CD4-positive, alpha-beta T cell treated with Interleukin-21 for 1 hour (primary cell): ENCODE results near the gene SUSD1.
A peak's percentile ranks its signal among the peaks of the same experiment; 100 is the strongest.

ENCODE experiments used
- DNase-seq: peaks from one replicate; pipeline ENCODE4 v3.0.0-alpha.2; 2020

SUSD1 gene

DNA sequence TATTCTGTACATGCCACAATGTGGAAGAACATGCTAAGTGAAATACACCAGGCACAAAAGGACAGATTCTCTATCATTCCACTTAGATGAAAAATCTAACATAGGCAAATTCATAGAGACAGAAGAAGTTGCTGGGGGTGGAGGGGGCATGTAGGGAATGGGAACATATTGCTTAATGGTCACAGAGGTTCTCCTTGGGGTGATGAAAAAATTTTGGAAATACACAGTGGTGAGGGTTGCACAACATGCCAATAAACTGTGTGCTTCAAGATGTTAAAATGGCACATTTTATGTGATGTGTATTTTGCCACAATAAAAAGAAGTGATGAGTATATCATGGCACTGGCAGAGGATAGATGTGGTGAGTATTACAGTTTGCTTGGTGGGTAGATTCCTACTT is 111.9 kb downstream of the SUSD1 start:
- no peak for DNase-seq

DNA sequence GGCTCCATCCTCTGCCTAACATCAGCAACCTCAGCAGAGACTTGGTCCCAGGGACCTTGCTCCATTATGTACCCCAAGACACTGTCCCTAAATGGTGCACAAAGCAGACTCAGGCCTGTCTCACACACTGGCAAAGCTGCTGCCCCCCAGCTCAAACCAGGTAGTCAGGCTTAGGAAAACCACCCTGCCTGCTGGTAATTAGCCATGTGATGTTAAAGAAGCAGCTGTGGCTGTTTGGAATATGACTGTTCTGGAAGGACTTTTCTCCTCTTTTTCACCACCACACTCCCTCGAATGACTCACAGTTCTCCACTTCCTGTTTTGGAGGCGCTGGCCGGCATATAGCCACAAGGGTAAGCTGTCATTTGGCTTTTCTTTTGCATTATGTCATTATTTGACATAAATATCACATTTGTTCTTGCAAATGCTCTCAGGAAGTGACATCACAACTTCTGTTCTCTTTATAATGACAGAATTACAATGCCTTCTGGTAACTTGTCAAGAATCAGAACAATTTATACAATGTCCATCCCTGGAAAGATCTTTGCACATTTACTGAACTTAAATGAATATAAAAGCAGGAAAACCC is 113.9 kb downstream of the SUSD1 start:
- peak; percentile 46 for DNase-seq

DNA sequence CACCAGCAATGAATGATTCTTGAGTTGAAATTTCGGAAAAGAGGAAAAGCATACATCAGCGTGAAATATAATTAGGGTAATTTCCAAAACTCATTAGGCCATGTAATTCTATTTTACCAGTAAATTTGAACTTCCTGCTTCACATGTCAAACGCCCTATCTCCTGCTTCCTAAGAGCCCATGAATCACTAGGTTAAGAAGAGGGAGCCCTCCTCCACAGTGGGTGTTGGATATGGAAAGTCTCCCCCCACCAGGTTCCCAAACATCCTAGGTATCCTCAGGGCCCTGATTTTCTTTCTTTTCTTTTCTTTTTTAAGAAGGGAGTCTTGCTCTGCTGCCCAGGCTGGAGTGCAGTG is 115.2 kb downstream of the SUSD1 start:
- no peak for DNase-seq

DNA sequence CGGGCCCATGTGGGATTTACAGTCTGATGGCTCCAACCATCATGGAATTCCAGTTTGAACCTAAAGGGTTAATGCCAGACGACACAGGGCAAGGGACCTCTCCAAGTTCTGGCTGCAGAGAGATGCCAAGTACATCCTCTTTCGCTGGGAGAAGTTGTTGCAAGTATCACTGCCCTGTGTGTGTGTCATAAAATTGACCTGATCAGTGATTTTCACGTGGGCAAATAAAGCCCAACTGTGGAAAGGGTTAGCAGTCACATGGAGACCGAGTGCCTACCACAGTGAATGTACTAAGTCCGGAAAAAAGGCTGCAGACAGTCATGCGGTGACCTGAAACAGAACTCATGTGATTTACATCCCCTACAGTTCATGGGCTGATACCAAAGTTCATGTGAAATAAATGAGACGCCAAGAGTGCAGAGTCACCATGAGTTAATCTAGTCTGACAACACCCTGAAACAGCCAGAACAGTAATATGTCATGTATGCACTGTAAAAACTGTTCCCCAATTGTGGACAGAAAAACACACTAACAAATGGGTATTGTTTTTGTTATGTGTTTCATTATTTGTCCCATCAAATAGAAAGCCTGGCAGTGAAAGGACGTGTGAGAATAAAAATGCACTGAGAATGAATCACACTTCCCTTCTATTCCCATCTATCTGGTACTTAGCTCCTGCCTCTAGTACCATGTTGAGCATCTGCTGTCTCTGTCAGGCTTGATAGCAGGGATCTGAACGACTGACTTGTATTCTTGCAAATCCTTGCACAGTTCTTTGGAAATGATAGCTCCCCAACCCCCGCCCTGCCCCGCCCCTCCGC is 115.7 kb downstream of the SUSD1 start:
- no peak for DNase-seq

DNA sequence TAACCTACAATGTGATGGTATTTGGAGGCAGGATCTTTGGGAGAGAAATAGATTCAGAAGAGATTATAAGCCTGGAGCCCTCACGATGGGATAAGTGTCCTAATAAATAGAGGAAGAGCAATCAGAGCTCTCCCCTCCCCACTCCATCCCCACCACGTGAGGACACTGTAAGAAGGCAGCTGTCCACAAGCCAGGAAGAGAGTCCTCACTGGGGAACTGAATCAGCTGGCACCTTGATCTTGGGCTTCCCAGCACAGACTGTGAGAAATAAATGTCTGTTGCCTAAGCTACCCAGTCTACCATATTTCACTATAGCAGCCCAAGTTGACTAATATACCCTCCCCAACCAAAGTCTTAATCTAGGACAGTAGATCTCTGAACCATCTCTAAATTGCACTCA is 118.1 kb downstream of the SUSD1 start:
- no peak for DNase-seq

DNA sequence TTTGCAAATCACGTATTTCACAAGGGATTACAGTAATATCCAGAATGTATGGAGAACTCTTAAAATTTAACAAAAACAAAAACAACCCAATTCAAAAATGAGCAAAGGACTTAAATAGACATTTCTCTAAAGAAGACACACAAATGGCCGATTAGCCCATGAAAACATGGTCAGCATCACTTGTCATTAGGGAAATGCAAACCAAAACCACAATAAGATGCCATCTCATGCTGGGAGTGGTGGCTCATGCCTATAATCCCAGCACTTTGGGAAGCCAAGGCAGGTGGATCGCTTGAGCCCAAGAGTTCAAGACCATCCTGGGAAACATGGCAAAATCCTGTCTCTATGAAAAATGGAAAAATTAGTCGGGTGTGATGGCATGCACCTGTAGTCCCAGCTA is 120.2 kb downstream of the SUSD1 start:
- DNase-seq, result no peak

DNA sequence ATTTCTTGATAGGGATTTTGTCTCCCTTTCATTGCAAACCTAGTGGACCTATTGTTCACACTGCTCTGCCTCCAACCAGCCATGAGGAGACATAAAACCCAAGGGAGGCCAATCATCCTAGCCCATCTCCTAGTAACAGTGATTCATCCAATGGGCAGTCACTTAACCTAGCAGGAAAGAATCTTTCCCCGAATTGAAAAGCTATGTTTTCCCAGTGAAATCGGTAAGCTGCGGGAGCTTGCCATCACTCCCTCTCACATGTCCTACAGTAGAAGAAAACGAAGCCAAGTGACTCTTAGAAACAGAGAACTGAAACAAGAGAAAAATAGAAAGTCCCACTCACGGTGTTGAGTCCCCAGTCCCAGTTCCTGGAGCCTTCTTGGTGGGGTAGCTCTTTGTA is 123.3 kb downstream of the SUSD1 start:
- DNase-seq, result no peak

DNA sequence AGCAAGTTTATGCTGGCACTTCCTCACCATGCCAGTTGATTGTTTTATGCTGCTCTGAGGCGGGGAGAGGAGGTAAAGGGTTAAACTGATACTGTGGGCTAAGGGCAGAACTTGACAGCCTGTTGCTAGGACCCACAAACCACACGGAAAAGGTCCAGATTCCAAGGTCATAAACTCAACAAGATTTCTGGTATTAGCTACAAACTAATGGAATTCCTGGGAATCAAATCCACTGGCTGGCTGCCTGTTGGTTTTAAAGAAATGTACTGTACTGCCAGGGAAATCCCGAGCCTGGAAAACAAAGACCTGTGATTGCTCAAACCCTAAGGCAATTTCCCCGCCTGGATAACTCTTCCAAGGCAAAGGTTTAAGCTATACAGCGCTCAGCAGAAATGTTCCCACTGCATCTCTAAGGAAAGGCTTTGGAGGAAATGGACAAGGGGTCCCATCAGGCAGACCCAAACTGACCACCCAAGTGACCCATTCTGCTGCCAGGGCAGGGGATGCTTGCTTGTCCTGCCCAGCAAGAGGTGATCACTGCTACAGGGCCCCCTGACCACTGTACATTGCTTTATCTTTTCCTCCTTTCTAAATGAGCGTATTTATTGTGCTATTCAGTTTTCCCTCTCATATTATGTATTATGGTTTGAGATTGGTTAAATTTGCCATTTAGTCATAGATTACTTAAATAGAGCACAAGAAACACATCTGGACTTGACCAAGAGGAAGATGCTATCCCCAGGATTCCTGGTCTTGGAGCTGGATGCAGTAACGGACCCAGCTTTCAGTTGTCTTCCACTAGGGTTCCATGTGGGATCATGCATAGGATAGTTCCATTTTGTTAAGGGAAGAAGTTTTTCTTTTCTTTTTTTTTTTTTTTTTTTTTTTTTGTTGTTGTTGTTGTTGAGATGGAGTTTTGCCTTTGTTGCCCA is 124.3 kb downstream of the SUSD1 start:
- DNase-seq, result no peak

DNA sequence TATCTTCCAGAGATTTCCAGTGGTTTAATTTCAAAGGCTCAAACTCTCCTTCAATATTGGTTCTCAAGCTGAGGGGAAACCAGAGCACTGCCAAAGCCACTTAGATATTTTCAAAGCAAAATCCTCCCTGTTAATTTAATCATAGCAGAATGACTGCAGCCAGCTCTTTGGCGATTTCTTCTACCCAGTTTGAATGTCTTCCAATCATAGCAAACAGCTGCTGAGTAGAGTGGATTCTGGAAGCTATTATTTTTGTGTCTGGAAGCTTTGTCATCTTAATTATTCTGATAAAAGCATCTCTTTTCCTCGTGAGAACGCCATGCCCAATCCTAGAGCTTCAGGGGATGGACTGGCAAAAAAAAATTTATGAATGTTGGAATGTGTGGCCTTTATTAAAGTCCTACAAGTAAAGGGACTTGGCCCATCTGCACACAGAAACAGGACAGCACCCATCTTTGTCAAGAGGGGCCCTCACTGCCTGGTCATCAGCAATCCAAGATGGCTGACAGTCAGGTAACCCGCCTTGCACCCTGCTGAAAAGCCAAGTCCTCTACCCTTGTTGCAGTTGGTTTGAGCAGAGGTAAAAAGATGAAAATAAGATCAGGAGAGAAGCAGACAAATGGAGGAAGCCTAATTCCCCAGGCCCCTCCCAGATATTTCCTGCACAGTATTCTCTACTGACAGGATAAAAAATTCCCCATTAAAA is 125.1 kb downstream of the SUSD1 start:
- DNase-seq, result no peak

DNA sequence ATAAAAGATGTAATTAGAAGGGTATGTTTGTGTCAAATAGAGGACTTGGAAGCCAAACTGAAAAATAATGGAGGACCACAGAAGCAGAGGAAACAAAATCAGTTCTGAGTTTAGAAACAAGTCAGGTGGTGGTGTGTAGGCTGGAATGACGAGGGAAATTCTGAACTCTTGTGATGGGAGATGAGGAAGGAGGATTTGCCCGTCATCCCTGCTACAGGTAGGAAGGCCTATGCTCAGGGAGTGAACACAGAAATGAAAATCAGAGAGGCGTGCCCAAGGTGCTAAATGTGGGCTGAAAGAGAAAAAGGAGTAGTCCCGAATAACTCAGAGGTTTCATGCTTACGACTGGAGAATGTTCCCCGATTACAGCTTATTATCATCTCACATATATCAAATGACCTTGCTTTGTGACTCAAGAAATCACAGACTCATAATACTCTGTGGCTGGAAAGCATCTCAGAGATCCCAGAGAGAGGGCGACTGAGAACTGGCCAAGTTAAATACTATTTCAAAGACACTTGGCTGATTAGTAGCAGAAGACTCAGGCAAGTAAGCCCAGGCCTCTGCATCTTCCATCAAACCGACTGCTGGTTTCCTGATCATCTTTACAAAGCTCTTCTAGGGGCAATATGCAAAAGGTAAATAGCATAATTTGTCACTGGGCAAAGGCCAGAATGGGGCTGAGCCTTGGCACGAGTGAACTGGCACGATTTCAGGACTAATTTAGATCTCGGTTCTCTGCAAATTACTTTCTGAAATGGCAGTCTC is 126.0 kb downstream of the SUSD1 start:
- DNase-seq, result no peak

DNA sequence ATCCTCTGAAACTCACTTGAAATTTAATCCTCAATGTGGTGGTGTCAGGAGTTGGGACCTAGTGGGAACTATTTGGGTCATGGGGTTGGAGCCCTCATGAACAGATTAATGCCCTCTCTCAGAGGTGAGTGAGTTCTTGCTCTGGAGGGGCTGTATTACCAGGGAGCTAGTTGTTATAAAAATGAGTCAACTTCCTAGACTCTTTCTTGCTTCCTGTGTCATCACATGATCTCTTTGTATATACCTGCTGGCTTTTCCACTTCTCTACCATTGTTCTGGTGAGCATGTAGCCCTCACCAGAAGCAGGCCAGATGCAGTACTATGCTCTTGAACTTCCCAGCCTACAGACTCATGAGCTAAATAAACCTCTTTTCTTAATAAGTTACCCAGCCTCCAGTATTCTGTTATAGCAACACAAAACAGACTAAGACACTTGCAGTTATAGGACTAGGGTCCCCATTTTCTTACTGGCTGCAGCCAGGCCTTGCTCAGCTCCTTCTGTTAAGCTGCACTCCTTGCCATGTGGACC is 127.5 kb downstream of the SUSD1 start:
- no peak for DNase-seq

DNA sequence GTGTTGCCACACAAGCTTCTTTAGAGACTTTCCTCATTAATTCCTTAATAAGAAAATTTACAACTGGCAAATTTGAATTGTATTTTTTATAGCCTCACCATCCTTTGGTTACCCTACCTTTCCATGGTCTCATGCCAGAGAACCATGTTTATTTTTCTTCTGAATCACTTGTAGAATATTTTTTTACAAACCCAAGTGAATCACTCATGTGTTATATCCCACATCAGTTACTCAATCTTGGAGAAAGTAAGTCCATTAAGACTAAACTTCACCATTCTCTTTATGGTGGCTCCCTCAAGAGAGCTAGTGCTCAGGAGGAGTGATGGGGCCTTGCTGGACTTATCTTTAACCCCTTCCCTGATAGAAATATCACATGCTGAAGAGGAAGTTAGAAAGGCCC is 128.9 kb downstream of the SUSD1 start:
- DNase-seq, result no peak

DNA sequence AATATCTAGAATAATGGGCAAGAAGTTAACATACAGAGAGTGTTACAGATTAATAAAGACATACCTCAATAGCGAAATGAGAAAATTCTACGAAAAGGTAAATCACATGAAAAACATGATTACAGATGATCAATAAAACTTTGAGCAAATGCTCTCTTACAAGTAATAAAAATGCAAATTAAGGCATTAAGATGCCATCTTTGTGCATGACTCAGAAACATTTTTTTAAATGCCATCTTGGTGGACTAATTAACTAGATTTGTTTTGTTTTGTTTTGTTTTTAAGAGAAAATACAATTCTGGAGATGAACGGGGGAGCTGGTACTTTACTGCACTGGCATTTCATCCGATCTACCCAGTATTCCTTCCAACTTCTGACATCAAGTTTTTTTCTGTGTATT is 130.2 kb downstream of the SUSD1 start:
- no peak for DNase-seq

DNA sequence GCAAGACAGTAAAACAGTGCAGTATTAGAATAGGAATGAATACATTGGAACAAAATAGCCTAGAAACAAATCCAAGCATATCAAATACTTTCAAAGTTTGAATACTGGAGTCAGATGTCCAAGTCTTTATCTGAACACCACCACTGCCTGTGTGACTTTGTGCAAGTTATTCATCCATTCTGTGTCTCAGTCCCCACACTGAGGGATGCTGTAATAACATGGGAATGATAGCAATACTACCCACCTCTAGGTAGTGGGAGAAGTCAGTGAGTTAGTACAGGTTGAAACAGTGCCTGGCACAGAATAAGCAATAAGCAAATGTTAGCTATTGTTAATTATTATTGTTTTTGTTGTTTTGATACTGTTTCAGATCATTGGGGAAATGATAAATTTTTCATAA is 130.9 kb downstream of the SUSD1 start:
- no peak for DNase-seq

DNA sequence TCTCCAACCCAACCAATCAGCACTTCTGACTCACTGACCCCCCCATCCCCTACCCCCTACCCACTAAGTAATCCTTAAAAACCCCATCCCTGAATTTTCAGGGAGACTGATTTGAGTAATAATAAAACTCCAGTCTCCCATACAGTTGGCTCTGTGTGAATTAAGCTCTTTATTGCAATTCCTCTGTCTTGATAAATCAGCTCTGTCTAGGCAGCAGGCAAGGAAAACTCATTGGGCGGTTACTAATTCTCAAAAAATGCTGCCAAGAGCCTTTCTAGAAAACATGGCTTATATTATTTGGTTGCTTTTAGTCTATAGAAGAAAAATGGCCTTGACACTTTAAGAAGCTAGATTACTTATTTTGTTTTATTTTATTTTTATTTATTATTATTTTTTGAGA is 131.7 kb downstream of the SUSD1 start:
- DNase-seq, result no peak

DNA sequence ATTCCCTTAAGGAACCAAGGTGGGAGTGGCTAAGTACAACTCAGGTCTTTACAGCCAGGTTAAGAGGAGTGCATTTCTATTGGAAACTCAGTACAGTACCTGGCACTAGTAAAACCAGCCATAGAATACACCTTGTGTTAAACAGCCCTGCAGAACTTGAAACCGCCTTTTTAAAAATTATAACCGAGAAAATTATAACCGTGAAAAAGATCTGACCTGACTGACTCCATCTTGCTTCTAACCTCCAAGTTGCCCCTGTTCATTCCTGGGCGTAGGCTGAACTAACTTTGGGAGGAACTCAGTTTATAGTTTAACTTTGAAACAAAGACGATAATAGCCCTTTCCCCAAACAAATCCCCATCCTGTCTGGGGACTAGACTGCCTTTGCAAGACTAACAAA is 132.3 kb downstream of the SUSD1 start:
- DNase-seq, result no peak

DNA sequence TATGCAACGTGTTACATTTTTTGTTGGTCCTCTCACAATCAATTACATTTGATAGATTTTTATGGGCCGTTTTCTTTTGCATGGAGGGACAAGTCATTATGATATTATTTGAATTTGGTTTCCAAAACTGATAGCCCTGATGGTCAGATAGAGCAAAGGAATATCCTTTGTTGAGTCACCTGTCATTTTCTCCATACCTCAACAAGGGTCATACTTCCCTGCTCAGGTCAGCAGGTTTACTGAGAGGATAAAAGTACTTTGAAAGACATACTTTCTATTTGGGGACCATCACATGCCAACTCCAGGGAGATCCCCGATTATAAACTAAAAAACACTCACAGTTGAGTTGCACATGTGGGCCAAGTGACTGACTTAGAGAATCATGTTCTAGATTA is 132.9 kb downstream of the SUSD1 start:
- no peak for DNase-seq

DNA sequence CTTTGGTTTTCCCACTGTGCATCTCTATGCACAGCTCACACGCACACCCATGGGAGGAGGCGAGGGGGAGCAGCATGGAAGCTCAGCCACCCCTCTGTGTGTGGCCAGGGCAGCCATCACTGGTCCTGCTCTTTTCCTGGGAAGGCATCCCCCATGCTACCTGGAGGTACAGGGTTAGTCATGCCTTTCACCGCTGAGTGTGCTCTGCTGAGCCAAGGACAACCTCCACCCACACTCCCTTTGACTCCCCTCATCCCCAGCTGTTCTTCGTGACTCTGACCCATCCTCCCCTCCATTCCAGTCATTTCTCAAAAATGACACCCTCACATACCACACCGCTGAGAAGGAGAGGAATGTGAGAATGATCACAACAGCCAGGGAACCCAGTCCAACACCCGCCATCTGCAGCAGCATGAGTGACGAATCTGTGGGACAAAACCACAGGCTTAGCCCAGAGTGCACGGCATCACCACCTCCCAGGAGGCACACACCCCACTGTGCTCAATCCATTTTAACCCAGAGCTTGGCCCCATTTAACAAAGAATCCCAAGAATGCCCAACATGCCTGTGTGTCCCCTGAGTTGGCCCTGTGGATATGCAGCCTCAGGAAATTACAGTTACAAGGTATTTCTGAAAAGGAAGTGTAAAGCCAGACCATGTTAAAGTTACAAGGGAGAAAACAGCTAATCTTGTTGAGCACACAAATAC is 133.4 kb downstream of the SUSD1 start:
- DNase-seq, result no peak

DNA sequence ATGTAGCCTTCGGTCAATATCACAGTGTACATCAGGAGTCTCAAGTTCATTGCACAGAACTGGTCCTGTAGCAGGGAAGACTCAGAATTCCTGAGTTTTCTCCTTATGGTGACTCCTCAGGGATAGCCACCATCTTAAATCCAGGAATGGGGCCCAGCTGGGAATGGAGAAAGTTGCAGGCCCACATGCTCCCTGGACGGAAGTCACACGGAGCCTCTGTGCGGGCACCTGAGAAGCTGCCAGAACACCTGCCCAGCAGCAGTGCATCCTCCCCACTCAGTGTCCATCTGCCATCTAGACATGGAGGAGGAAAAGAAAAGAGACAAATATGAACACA is 133.9 kb downstream of the SUSD1 start:
- no peak for DNase-seq

DNA sequence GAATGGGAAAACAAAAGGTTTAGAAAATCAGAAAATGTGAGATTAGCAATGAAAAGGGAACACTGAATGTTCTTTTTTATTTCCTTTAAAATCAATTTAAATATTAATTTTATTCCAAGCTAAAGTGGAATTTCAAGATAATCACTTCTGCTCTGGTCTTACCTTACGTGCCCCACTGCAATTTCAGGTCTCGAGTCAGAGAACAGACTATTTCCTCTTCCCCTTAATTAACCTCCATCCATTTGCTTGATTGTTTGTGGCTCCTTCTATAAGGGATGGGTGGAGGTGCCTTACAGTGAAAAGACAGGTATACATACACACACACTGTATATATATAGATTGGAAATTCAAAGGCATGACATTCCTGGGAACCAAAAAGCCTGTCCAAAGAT is 137.1 kb downstream of the SUSD1 start:
- DNase-seq, result peak; percentile 10

DNA sequence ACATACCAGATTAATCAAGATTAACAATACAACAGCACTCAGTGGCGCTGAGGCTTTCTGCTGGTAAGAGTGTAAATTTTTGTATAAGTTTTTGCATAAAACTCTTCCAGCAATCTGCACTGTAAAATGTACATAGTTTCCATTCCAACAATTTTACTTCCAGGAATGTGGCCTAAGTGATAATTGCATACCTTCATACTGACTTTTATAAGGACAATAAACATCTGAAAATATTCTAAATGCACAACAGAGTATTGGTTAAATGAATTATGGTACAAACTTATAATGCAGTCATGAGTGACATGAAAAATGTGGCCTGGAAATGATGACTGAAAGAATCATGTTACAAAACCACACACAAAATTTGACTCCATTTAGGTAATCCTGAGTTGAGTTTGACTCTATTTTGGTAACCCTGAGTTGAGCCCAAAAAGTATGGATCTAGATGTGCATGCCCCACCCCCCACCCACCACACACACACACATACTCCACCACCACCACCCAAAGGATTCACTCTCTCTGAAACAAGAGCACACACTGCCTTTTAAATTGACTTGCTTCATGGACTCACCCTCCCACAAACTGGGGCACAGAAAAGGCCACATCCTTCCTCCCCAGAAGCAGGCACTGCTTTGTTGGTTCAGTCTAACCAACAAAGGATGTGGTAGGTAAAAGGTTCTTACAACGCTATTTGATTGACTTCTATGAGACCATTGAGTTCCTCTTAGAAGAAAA is 137.6 kb downstream of the SUSD1 start:
- DNase-seq, result peak; percentile 79
